DOHH2 (cell line): ENCODE results near the gene MYT1.

Experiments used
- H3F3A ChIP-seq: fragments of 200-600 bp; sonication (generic), shearing (Covaris generic); 2 replicates; pipeline ENCODE4 v1.6.0; 2016; ENCODE audit warnings: antibody characterized with exemption, mild to moderate bottlenecking; ENCODE audit not compliant: control insufficient read depth, insufficient read depth
- H3K27ac ChIP-seq: fragments of 200-600 bp; sonication (generic); 2 replicates; pipeline ENCODE4 v1.5.1; 2014; ENCODE audit warnings: low read depth, mild to moderate bottlenecking, low read length, moderate library complexity
- H3K27me3 ChIP-seq: fragments of 200-600 bp; sonication (generic); 2 replicates; pipeline ENCODE4 v1.6.1; 2014; ENCODE audit warnings: mild to moderate bottlenecking, low read length, mixed read lengths; ENCODE audit not compliant: control insufficient read depth
- H3K36me3 ChIP-seq: fragments of 200-600 bp; sonication (generic); 2 replicates; pipeline ENCODE4 v1.6.1; 2014; ENCODE audit warnings: mild to moderate bottlenecking, low read length, moderate library complexity, mixed read lengths; ENCODE audit not compliant: control insufficient read depth
- H3K4me1 ChIP-seq: fragments of 200-600 bp; sonication (generic); 2 replicates; pipeline ENCODE4 v1.6.1; 2014; ENCODE audit warnings: mild to moderate bottlenecking, low read length, mixed read lengths; ENCODE audit not compliant: control insufficient read depth
- H3K4me2 ChIP-seq: fragments of 200-600 bp; sonication (generic); 2 replicates; pipeline ENCODE4 v1.6.0; 2014; ENCODE audit warnings: mild to moderate bottlenecking, low read length, moderate library complexity
- H3K4me3 ChIP-seq: fragments of 200-600 bp; sonication (generic); 2 replicates; pipeline ENCODE4 v1.5.1; 2014; ENCODE audit warnings: mild to moderate bottlenecking, low read length, mixed read lengths
- H3K79me2 ChIP-seq: fragments of 200-600 bp; sonication (generic); 2 replicates; pipeline ENCODE4 v1.6.1; 2014; ENCODE audit warnings: mild to moderate bottlenecking, low read length, mixed read lengths; ENCODE audit not compliant: control insufficient read depth
- H3K9me2 ChIP-seq: fragments of 200-600 bp; sonication (generic); replicated peaks from 2 replicates; pipeline ENCODE4 v1.6.1; 2014; ENCODE audit warnings: mild to moderate bottlenecking, low read length, mixed read lengths; ENCODE audit not compliant: control insufficient read depth
- H3K9me3 ChIP-seq: fragments of 200-600 bp; sonication (generic); 2 replicates; pipeline ENCODE4 v1.6.1; 2014; ENCODE audit warnings: antibody characterized with exemption, low read length, mixed read lengths; ENCODE audit not compliant: control insufficient read depth, insufficient read depth
- H4K20me1 ChIP-seq: fragments of 200-600 bp; sonication (generic); 2 replicates; pipeline ENCODE4 v1.6.0; 2014; ENCODE audit warnings: low read depth, mild to moderate bottlenecking, antibody characterized with exemption, low read length, moderate library complexity; ENCODE audit not compliant: control insufficient read depth, insufficient read depth
- EZH2phosphoT487 ChIP-seq: fragments of 200-600 bp; sonication (generic); IDR thresholded peaks from 2 replicates; pipeline ENCODE4 v1.6.1; 2017; ENCODE audit warnings: borderline replicate concordance, mild to moderate bottlenecking, antibody characterized with exemption, low read length, moderate library complexity, mixed read lengths
- TF ChIP-seq, protein P1 (sequence below): fragments of 200-600 bp; sonication (generic); IDR thresholded peaks from one replicate; pipeline ENCODE4 v1.5.1; 2014; ENCODE audit warnings: antibody characterized with exemption, mild to moderate bottlenecking, low read depth, low read length; ENCODE audit not compliant: poor library complexity, severe bottlenecking

The MYT1 gene

DNA sequence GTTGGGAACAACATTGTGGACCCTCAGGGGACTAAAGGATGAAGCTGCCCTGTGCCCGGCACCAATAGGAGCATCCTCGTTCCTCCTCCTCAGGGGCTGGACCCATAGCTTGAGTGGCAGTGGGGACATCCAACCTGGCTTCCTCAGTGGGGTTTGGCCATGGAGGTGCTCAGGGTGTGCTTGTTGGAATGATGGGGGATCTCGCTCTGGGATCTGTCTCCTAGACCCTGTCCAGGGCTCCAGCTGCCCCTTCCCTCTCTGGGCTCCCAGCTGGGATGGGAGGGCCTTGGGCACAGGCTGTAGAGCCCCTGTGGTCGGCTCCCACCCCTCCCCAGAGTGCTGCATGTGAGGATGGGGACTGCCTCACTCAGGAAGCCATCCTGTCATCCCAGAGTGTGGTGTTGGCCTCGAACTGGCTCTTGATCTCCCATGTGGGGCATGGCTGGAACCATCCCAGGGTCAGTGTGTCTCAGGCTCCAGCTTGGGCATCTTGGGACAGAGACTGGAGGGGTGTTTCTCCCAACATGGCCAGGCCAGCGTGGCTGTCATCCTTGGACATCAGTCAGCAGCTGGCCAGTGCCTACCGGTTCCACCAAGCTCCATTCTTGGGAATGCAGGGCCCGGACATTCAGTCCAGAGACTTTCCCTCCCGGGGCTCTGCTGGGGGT, 9.5 kb upstream of the MYT1 start:
- Histone ChIP-seq H3K27me3 (no peaks in the 10 kb centered on the region), H3K36me3 (no peaks in the 10 kb centered on the region), H3F3A (peaks cover 3% of the 10 kb centered on the region), H3K79me2 (no peaks in the 10 kb centered on the region), H3K4me2 (no peak overlapping the region), H3K9me3 (peaks cover 6% of the 10 kb centered on the region; the same call in 1 of the 2 replicates), H4K20me1 (no peaks in the 10 kb centered on the region), H3K4me1 (no peaks in the 10 kb centered on the region), H3K9me2 (no peaks in the 10 kb centered on the region), H3K27ac (no peak overlapping the region), H3K4me3 (no peak overlapping the region)
- no peak for TF ChIP-seq EZH2phosphoT487
- TF ChIP-seq, protein P1, sequence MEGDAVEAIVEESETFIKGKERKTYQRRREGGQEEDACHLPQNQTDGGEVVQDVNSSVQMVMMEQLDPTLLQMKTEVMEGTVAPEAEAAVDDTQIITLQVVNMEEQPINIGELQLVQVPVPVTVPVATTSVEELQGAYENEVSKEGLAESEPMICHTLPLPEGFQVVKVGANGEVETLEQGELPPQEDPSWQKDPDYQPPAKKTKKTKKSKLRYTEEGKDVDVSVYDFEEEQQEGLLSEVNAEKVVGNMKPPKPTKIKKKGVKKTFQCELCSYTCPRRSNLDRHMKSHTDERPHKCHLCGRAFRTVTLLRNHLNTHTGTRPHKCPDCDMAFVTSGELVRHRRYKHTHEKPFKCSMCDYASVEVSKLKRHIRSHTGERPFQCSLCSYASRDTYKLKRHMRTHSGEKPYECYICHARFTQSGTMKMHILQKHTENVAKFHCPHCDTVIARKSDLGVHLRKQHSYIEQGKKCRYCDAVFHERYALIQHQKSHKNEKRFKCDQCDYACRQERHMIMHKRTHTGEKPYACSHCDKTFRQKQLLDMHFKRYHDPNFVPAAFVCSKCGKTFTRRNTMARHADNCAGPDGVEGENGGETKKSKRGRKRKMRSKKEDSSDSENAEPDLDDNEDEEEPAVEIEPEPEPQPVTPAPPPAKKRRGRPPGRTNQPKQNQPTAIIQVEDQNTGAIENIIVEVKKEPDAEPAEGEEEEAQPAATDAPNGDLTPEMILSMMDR: no peak

DNA sequence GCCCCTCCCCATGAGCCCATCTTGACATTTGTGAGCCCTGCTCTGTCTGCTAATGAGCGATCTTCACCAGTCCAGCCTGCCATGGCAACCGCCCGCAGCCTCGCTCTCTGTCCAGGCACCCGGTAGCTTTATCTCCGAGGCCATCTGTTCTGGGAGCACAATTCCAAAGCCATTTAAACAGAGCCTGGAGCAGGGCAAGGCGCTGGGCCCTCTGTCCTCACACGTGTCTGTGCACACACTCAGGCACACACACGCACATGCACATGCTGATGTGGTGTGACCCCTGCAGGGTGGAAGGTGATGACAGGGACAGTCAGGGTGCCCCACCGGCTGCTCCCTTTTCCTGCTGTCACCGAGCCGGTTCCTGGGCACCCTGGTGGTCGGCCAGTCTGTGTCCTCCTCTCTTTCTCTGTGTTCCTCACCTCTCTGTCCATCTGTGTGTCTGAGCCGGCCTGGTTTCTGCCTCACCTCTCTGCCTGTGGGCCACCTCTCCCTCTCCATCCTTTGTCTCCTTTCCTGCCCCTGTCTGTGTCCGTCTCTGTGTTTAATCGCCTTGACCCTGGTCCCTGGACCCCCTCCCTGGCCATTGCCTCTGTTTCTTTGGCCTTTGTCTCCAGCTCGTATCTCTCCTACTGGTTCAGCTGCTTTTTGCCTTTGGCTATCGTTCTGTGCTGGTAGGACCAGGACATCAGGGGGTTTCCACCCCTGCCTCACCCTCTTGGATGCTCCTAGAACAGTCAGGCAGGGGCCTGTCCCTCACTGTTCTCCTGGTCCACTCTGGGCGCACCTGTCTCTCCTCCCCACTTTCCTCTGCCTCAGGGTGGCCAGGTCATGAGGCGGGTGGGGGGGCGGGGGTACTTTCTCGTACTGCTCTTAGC, 8.8 kb upstream of the MYT1 start:
- no peak for TF ChIP-seq EZH2phosphoT487
- TF ChIP-seq, protein P1: no peak
- Histone ChIP-seq H3K4me2 (no peak overlapping the region), H3K79me2 (no peaks in the 10 kb centered on the region), H3K27ac (no peak overlapping the region), H3K9me3 (no peaks in the 10 kb centered on the region), H3K4me3 (no peak overlapping the region), H3F3A (no peaks in the 10 kb centered on the region), H4K20me1 (no peaks in the 10 kb centered on the region), H3K9me2 (no peaks in the 10 kb centered on the region), H3K36me3 (no peaks in the 10 kb centered on the region), H3K4me1 (no peaks in the 10 kb centered on the region), H3K27me3 (no peaks in the 10 kb centered on the region)

DNA sequence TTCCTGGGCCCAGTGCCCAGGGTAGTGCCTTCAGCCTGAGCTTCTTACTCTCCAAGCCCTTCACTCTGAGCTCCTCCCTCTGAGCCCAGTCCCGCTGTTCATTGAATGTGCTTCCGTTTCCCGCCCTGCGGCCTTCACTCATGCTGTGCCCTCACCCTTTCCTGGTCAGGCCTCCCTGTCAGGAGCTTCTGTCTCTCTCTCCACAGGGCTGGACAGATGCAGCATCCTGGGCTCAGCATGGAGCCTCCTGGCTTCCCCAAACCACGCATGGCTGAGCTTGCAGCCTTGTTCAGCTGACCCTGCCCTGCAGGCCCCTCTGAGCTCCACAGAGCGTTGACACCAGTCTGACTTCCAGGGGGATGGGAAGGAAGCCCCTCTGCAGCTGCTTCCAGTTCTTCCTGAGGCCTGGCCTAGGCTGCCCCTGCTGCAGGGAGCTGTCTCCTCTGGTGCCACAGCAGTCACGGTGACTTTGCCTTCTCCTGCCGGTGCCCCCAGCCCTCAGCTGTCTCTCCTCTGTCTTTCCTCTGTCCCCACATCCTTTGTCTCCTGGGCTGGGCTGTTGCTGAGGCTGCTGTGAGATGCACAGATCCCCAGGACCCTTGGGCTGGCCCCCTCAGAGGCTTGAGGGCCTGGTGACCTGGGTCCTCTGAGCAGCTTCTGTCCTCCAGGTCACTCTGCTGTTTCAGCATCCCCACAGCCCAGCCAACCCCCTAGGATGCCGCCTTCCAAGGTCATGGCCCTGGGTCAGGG, 7.9 kb upstream of the MYT1 start:
- Histone ChIP-seq H3K4me3 (no peak overlapping the region), H3K36me3 (no peaks in the 10 kb centered on the region), H3K4me1 (no peaks in the 10 kb centered on the region), H3K27ac (no peak overlapping the region), H3K9me3 (no peaks in the 10 kb centered on the region), H3K9me2 (no peaks in the 10 kb centered on the region), H4K20me1 (no peaks in the 10 kb centered on the region), H3K4me2 (no peak overlapping the region), H3K79me2 (no peaks in the 10 kb centered on the region), H3F3A (no peaks in the 10 kb centered on the region), H3K27me3 (no peaks in the 10 kb centered on the region)
- no peak for TF ChIP-seq EZH2phosphoT487
- TF ChIP-seq, protein P1: no peak
